Heart left ventricle (tissue), 13 donors: ENCODE measurements around the gene PP2D1.

Experiments
- CTCF ChIP-seq, 12 donors: fragments of 200-600 bp; sonication (generic) in 4 of 12; IDR thresholded peaks; one replicate each; pipeline versions ENCODE4 v1.5.0 to v1.8.0; 2018 to 2022; ENCODE audit warnings: antibody characterized with exemption in 12 of 12, mild to moderate bottlenecking in 5 of 12
- POLR2A ChIP-seq, 2 donors: fragments of 450-650 bp; IDR thresholded peaks; one replicate each; pipeline ENCODE4 v1.6.1; 2017; ENCODE audit warnings: antibody characterized with exemption in 2 of 2, mild to moderate bottlenecking in 2 of 2, moderate library complexity in 2 of 2
- donor health status: ischemic (EF 13 %, LVEDD 7.1; RV severe dilation, severe dysfunction).
- donor health status: DM: no; HTN: yes; CAD: no.
- donor health status: DM: no; HTN: no; CAD: no.
- donor health status: ischemic (EF 25% LVEDD 6.9; RV normal size, moderate dysfunction).
- donor health status: ischemic (EF 25% LVEDD 5.7; RV mildly dilated, moderate dysfunction).
- donor health status: ischemic (EF 35%, LVEDD 5.7; RV mildly dilated, moderate dysfunction).
- donor health status: nonischemic (EF 11% LVEDD 7.7; RV severe dilation, severe dysfunction).
- donor health status: DM: yes; HTN: yes; CAD: no.
- donor health status: PGD.
- donor health status: ischemic (EF 29% LVEDD 5.4; RV normal size, mild dysfunction).
- donor health status: nonischemic (EF 23%, LVEDD 6.1; RV moderate dilation, normal function).

GRCh38 chr3:19937459-19938294 is 74.4 kb downstream of the PP2D1 start:
- no peak for TF ChIP-seq POLR2A (IDR thresholded peaks at IDR 0.05)
- TF ChIP-seq CTCF (IDR thresholded peaks at IDR 0.05): no peak
